Glomerular endothelial cell (primary cell): ENCODE data around the gene PPCDC. TPM values are rescaled to one million over a fixed set of nuclear protein-coding genes. Genes with fewer than 3 reads are reported as not detected.
A peak's percentile ranks its signal among the peaks of the same experiment; 100 is the strongest.
"Not testable (repeated sequence)": the region's sequence is repeated elsewhere in the genome, so short reads cannot be mapped to it uniquely, and the experiment has no call there.

Experiments
- DNase-seq: peaks from one replicate; pipeline ENCODE4 v3.0.0-alpha.2; 2011; ENCODE audit warnings: low read depth, low spot score; ENCODE audit errors: extremely low read depth
- total RNA-seq: library from RNA; depleted of rRNA; stranded (reverse); fragments of >200 nt; gene quantifications from 2 replicates; pipeline ENCODE4 v1.2.3, GENCODE V29; 2015

PPCDC gene
- total RNA-seq, 1 donor from 2014 or later, result 22.5 TPM

- no peak for DNase-seq
These were observed 41.5 kb downstream of the PPCDC start for GRCh38 chr15:75064846-75065245.

- no peak for DNase-seq
These were observed 42.1 kb downstream of the PPCDC start for GRCh38 chr15:75065467-75065850.

GRCh38 chr15:75065851-75066509 lies 42.6 kb downstream of the PPCDC start:
- no peak for DNase-seq

DNA sequence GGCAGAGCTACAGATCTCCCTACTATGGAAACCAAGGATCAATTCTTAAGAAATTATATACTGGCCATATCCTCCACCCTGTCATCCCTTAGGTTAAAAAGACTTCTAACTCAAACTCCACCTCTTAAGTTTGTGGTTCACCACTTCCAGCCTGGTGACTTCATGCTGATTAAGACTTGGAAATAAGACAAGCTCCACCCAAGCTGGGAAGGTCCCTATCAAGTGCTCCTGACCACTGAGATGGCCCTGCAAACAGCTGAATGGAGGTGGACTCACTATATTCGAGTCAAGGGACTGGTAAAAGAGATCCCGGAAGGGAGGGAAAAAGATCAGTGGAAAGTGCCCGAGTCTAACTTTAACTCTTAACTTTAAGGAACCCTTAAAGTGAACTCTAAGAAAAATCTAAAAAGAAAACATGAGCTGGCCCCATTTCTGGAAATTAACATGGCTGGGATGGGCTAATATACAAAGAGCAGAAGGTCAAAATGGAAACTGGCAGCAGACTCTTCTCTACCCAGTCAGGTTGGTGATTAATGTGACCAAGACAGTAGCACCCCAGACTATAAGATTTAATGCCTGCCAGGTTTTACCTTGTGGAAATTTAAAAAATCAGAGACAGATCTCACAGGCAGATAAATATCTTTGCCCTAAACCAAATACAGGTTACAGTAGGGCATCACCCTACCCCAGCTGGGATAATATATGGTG lies 43.9 kb downstream of the PPCDC start:
- no peak for DNase-seq

- DNase-seq, result no peak
These were observed 45.4 kb downstream of the PPCDC start for GRCh38 chr15:75068748-75069147.

- no peak for DNase-seq
These were observed 46.0 kb downstream of the PPCDC start for GRCh38 chr15:75069301-75069925.

DNA sequence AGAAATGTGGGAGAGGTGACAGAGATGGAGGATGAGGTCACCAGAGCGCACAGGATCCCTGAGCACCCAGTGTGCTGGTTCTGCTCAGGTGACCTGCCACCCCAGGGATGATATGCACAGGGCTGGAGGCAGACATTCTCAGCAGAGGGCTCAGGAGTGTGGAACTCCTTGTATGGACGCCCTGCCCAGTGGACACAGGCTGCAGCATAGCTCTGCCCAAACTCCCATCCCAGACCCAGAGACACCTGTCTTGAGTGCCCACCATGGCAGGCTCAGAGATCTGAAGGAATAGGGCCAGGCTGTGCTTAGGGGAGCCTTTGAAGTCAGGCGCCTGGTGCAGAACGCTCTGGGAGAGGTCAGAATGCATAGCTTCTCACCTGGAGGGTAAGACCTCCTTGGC lies 47.3 kb downstream of the PPCDC start:
- no peak for DNase-seq

GRCh38 chr15:75073197-75073596 lies 49.8 kb downstream of the PPCDC start:
- no peak for DNase-seq

DNA sequence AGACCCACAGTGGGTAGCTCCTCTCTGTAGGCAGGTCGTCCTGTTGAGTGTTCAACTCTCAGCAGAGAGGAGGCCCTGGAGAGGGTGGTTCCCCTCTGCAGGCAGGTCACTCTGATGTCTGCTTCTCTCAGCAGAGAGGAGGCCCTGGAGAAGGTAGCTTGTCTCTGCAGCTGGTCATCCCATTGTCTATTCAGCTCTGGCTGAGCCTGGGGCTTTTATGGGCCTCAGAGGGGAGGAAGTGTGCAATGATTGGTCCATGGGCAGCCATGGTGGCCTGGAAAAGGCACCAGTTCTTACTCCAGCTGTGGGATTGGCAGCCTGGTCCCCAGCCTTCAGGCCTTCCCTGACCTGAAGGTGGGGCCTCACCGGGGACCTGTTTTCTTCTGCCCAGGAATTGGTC lies 52.9 kb downstream of the PPCDC start:
- no peak for DNase-seq

DNA sequence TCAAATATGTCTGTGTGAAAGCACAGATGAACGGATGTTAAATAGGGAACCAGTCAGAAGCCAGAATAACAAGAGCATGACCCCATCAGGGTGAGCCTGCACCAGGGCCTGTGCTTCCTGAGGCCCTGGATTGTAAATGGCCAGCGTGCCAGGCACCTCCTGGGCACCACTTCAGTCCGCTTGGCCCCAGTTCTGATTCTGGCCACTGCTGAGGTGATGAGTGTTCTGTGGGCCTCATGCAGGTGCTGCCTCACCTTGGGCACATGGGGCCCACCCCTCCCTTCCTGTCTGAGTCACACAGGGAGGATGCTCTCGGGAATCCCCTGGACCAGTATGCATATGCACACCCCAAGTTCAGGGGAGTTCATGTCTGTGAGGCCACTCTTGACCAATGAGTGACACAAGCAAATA lies 54.2 kb downstream of the PPCDC start:
- not testable (repeated sequence) for DNase-seq

DNA sequence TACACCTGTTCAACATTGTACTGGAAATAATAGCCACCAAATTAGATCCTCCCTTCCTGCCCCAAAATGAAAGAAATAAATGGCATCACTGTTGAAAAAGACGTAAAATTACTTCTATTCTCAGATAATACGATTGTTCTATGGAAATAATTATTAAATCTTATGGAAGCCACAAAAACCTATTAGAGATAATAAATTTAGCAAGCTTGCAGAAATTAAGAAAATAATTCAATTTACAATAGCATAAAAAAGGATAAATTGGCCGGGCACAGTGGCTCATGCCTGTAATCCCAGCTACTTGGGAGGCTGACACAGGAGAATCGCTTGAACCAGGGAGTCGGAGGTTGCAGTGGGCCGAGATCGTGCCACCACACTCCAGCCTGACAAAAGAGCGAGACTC lies 57.8 kb downstream of the PPCDC start:
- DNase-seq, result no peak

DNA sequence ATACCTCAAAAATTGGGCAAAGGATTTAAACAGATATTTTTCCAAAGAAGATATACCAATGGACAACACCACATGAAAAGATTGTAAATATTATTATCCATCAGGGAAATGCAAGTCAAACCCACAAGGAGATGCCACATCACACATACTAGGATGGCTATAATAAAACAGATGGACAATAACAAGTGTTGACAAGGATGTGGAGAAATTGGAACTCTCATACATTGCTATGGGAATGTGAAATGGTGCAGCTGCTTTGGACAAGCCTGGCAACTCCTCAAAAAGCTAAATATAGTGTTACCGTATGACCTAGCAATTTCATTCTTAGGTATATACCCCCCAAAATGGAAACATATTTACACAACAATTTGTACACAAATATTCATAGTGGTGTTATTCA lies 59.3 kb downstream of the PPCDC start:
- no peak for DNase-seq

GRCh38 chr15:75085708-75086107 lies 62.3 kb downstream of the PPCDC start:
- DNase-seq, result not testable (repeated sequence)

DNA sequence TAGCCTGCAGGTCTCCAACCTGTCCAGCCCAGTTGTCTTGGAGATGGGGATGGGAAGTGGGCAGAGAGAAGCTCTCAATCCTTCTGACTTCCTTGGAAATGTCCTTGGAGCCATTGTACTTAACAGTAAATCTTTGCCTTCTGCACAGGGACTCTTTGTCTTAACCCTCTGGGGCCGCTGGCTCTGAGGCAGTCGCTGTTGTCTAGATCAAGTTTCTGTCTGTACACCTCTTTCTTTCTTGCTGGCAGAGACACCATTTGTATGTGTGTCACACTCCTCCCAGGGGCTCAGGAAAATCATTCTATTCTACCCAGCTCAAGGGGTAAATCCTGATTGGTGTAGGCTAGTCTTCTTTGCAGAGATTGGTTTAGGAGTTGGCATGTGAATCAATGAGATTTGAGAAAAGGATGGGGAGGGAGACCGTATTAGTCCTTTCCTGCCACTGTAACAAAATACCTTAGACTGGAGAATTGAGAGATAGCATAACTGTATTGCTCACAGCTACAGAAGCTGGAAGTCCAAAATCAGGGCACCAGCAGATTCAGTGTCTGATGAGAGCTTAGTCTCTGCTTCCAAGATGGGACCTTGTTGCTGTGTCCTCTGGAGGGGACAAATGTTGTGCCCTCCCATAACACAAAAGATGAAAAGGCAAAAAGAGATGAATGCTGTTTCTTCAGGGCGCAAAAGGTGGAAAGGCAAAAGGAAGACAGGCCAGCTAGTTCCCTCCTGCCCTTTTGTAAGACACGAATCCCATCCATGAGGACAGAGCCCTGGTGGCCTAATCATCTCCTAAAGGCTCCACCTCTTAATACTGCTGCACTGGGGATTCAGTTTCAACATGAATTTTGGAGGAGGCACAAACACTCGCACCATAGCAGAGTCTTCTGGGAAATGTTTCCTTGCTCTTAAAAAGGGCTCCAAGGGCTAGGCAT lies 66.3 kb downstream of the PPCDC start:
- no peak for DNase-seq

GRCh38 chr15:75090388-75090734 lies 67.0 kb downstream of the PPCDC start:
- DNase-seq, result peak; percentile 94

DNA sequence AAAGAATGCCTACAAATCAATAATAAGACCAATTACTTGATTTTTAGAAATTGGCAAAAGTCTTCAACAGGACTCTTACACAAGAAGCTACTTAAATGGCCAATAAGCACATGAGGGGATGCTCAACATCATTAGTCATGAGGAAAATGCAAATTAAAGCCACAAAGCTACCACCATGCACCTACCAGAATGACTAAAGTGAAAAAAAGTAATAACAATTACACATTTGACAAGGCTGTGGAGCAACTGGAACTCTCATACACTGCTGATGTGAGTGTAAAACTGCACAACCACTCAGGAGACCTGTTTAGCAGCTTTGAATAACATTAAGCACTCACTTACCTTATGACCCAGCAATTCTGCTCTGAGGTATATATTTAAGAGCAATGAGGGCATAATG lies 68.4 kb downstream of the PPCDC start:
- DNase-seq, result no peak

GRCh38 chr15:75094961-75095478 lies 71.6 kb downstream of the PPCDC start:
- DNase-seq, result not testable (repeated sequence)

- no peak for DNase-seq
These were observed 72.2 kb downstream of the PPCDC start for GRCh38 chr15:75095594-75095993.

- DNase-seq, result no peak
These were observed 74.5 kb downstream of the PPCDC start for GRCh38 chr15:75097939-75098338.

DNA sequence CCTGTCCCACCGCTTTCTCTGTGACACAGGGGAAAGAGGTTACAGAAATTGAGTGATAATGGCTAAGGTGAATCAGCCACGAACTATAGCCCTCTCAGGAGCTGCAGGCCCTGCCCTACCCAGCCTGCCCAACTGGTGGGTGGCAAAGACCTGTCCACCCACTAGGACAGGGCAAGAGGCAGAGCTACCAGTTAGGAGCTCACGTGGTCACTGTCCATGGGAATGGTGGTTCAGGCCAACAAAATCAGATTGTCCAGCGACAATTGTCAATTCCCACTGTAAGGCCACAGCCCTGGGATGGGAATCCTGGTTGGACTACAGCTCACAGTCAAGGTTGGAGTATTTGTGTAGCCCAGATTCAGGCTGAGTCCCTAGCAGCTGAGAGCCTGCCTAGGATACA lies 75.0 kb downstream of the PPCDC start:
- no peak for DNase-seq
